Bronchial epithelial cell (primary cell): ENCODE measurements around the gene BDP1. TPM values are rescaled to one million over a fixed set of nuclear protein-coding genes. Genes with fewer than 3 reads are reported as not detected.

ENCODE experiments used
- DNase-seq: peaks from one replicate; pipeline ENCODE4 v3.0.0-alpha.2; 2010; ENCODE audit warnings: low read depth
- FAIRE-seq: peaks from 2 replicates; lab custom pipeline; 2011; peaks lifted over from hg19 to GRCh38; lab: Jason Lieb, UNC
- H3K27me3 ChIP-seq: 2 replicates; pipeline ENCODE4 v1.5.1; 2011; ENCODE audit warnings: low read length; ENCODE audit not compliant: control insufficient read depth, insufficient read depth
- H3K36me3 ChIP-seq: 2 replicates; pipeline ENCODE4 v1.5.1; 2011; ENCODE audit warnings: low read length; ENCODE audit not compliant: control insufficient read depth, insufficient read depth
- H3K4me3 ChIP-seq: 2 replicates; pipeline ENCODE4 v1.5.1; 2011; ENCODE audit warnings: mild to moderate bottlenecking, low read depth, low read length, control low read depth
- CTCF ChIP-seq: IDR thresholded peaks from 2 replicates; pipeline ENCODE4 v1.5.1; 2011; ENCODE audit warnings: mild to moderate bottlenecking, moderate library complexity, low read length, control low read depth, inconsistent platforms; ENCODE audit not compliant: insufficient read depth, severe bottlenecking
- total RNA-seq: library from RNA; depleted of rRNA; stranded (reverse); fragments of >200 nt; gene quantifications from 2 replicates; pipeline ENCODE4 v1.2.1, GENCODE V29; 2014

BDP1 gene
- total RNA-seq, 1 donor from 2014 or later, result 17.1 TPM

- FAIRE-seq (no peak), DNase-seq (no peak)
- no peaks in the 10 kb centered on the region for H3K27me3 ChIP-seq
- peaks cover 2% of the 10 kb centered on the region for H3K36me3 ChIP-seq
- no peak for TF ChIP-seq CTCF
- H3K4me3 ChIP-seq, result no peak overlapping the region
Measured at GRCh38 chr5:71582945-71583584, 127.6 kb downstream of the BDP1 start.

GRCh38 chr5:71586052-71586940 lies 130.8 kb downstream of the BDP1 start:
- TF ChIP-seq CTCF, result no peak
- DNase-seq, result no peak
- no peaks in the 10 kb centered on the region for H3K27me3 ChIP-seq
- H3K36me3 ChIP-seq, result no peaks in the 10 kb centered on the region
- peak overlapping the region; percentile 66 for H3K4me3 ChIP-seq
- no peak for FAIRE-seq

GRCh38 chr5:71586941-71587765 lies 131.7 kb downstream of the BDP1 start, which contains the start of gene MCCC2:
MCCC2 (plus strand) TSS chr5:71587340; CDS start chr5:71587426, 86 bp downstream.
- TF ChIP-seq CTCF, result no peak
- Histone ChIP-seq H3K27me3 (no peaks in the 10 kb centered on the region), H3K4me3 (peak within 1 kb of the TSS; percentile 66), H3K36me3 (no peaks in the 10 kb centered on the region)
- DNase-seq (peak; percentile 90), FAIRE-seq (no peak)

GRCh38 chr5:71587766-71588532 lies 132.5 kb downstream of the BDP1 start:
- TF ChIP-seq CTCF, result no peak
- H3K4me3 ChIP-seq, result peak overlapping the region; percentile 66
- no peaks in the 10 kb centered on the region for H3K27me3 ChIP-seq
- no peak for FAIRE-seq
- no peaks in the 10 kb centered on the region for H3K36me3 ChIP-seq
- DNase-seq, result no peak

- no peak for TF ChIP-seq CTCF
- no peak overlapping the region for H3K4me3 ChIP-seq
- no peaks in the 10 kb centered on the region for H3K36me3 ChIP-seq
- H3K27me3 ChIP-seq, result no peaks in the 10 kb centered on the region
- DNase-seq (no peak), FAIRE-seq (no peak)
Measured at GRCh38 chr5:71588533-71588885, 133.1 kb downstream of the BDP1 start.
